DOHH2 (cell line): ENCODE data around the gene EPSTI1.

ENCODE experiments used
- H3F3A ChIP-seq: fragments of 200-600 bp; sonication (generic), shearing (Covaris generic); 2 replicates; pipeline ENCODE4 v1.6.0; 2016; ENCODE audit warnings: antibody characterized with exemption, mild to moderate bottlenecking; ENCODE audit not compliant: control insufficient read depth, insufficient read depth
- H3K27ac ChIP-seq: fragments of 200-600 bp; sonication (generic); 2 replicates; pipeline ENCODE4 v1.5.1; 2014; ENCODE audit warnings: low read depth, mild to moderate bottlenecking, low read length, moderate library complexity
- H3K27me3 ChIP-seq: fragments of 200-600 bp; sonication (generic); 2 replicates; pipeline ENCODE4 v1.6.1; 2014; ENCODE audit warnings: mild to moderate bottlenecking, low read length, mixed read lengths; ENCODE audit not compliant: control insufficient read depth
- H3K36me3 ChIP-seq: fragments of 200-600 bp; sonication (generic); 2 replicates; pipeline ENCODE4 v1.6.1; 2014; ENCODE audit warnings: mild to moderate bottlenecking, low read length, moderate library complexity, mixed read lengths; ENCODE audit not compliant: control insufficient read depth
- H3K4me1 ChIP-seq: fragments of 200-600 bp; sonication (generic); 2 replicates; pipeline ENCODE4 v1.6.1; 2014; ENCODE audit warnings: mild to moderate bottlenecking, low read length, mixed read lengths; ENCODE audit not compliant: control insufficient read depth
- H3K4me2 ChIP-seq: fragments of 200-600 bp; sonication (generic); 2 replicates; pipeline ENCODE4 v1.6.0; 2014; ENCODE audit warnings: mild to moderate bottlenecking, low read length, moderate library complexity
- H3K4me3 ChIP-seq: fragments of 200-600 bp; sonication (generic); 2 replicates; pipeline ENCODE4 v1.5.1; 2014; ENCODE audit warnings: mild to moderate bottlenecking, low read length, mixed read lengths
- H3K79me2 ChIP-seq: fragments of 200-600 bp; sonication (generic); 2 replicates; pipeline ENCODE4 v1.6.1; 2014; ENCODE audit warnings: mild to moderate bottlenecking, low read length, mixed read lengths; ENCODE audit not compliant: control insufficient read depth
- H3K9me2 ChIP-seq: fragments of 200-600 bp; sonication (generic); replicated peaks from 2 replicates; pipeline ENCODE4 v1.6.1; 2014; ENCODE audit warnings: mild to moderate bottlenecking, low read length, mixed read lengths; ENCODE audit not compliant: control insufficient read depth
- H3K9me3 ChIP-seq: fragments of 200-600 bp; sonication (generic); 2 replicates; pipeline ENCODE4 v1.6.1; 2014; ENCODE audit warnings: antibody characterized with exemption, low read length, mixed read lengths; ENCODE audit not compliant: control insufficient read depth, insufficient read depth
- H4K20me1 ChIP-seq: fragments of 200-600 bp; sonication (generic); 2 replicates; pipeline ENCODE4 v1.6.0; 2014; ENCODE audit warnings: low read depth, mild to moderate bottlenecking, antibody characterized with exemption, low read length, moderate library complexity; ENCODE audit not compliant: control insufficient read depth, insufficient read depth
- CTCF ChIP-seq: fragments of 200-600 bp; sonication (generic); IDR thresholded peaks from one replicate; pipeline ENCODE4 v1.5.1; 2014; ENCODE audit warnings: antibody characterized with exemption, mild to moderate bottlenecking, low read depth, low read length; ENCODE audit not compliant: poor library complexity, severe bottlenecking
- EZH2phosphoT487 ChIP-seq: fragments of 200-600 bp; sonication (generic); IDR thresholded peaks from 2 replicates; pipeline ENCODE4 v1.6.1; 2017; ENCODE audit warnings: borderline replicate concordance, mild to moderate bottlenecking, antibody characterized with exemption, low read length, moderate library complexity, mixed read lengths

EPSTI1 gene

GRCh38 chr13:42876270-42876714 lies 115.7 kb downstream of the EPSTI1 start:
- Histone ChIP-seq H3K9me2 (no peaks in the 10 kb centered on the region), H3K79me2 (no peaks in the 10 kb centered on the region), H4K20me1 (no peaks in the 10 kb centered on the region), H3K27ac (no peak overlapping the region), H3K4me2 (no peak overlapping the region), H3K4me3 (no peak overlapping the region), H3K36me3 (no peaks in the 10 kb centered on the region), H3F3A (no peaks in the 10 kb centered on the region), H3K4me1 (no peaks in the 10 kb centered on the region), H3K27me3 (no peaks in the 10 kb centered on the region), H3K9me3 (no peaks in the 10 kb centered on the region)
- TF ChIP-seq EZH2phosphoT487 (no peak), CTCF (no peak)

GRCh38 chr13:42875475-42876269 lies 116.4 kb downstream of the EPSTI1 start:
- H3K79me2 ChIP-seq = no peaks in the 10 kb centered on the region
- no peaks in the 10 kb centered on the region for H3K4me1 ChIP-seq
- H3K4me3 ChIP-seq = no peak overlapping the region
- no peaks in the 10 kb centered on the region for H3K9me2 ChIP-seq
- no peaks in the 10 kb centered on the region for H3K36me3 ChIP-seq
- H3K4me2 ChIP-seq = no peak overlapping the region
- no peaks in the 10 kb centered on the region for H4K20me1 ChIP-seq
- no peaks in the 10 kb centered on the region for H3F3A ChIP-seq
- no peak overlapping the region for H3K27ac ChIP-seq
- H3K9me3 ChIP-seq = no peaks in the 10 kb centered on the region
- no peaks in the 10 kb centered on the region for H3K27me3 ChIP-seq
- no peak for TF ChIP-seq CTCF
- no peak for TF ChIP-seq EZH2phosphoT487

GRCh38 chr13:42874221-42874620 lies 117.8 kb downstream of the EPSTI1 start:
- no peak overlapping the region for H3K4me2 ChIP-seq
- H3K4me3 ChIP-seq = no peak overlapping the region
- H3K4me1 ChIP-seq = no peaks in the 10 kb centered on the region
- H3K9me3 ChIP-seq = no peaks in the 10 kb centered on the region
- no peaks in the 10 kb centered on the region for H3K27me3 ChIP-seq
- H3F3A ChIP-seq = no peaks in the 10 kb centered on the region
- H3K36me3 ChIP-seq = no peaks in the 10 kb centered on the region
- no peak overlapping the region for H3K27ac ChIP-seq
- H3K79me2 ChIP-seq = no peaks in the 10 kb centered on the region
- TF ChIP-seq CTCF = no peak
- no peak for TF ChIP-seq EZH2phosphoT487
- no peaks in the 10 kb centered on the region for H3K9me2 ChIP-seq
- no peaks in the 10 kb centered on the region for H4K20me1 ChIP-seq
